GM12878 (cell line): ENCODE measurements around the gene KRT86. TPM values are rescaled to one million over a fixed set of nuclear protein-coding genes. Genes with fewer than 3 reads are reported as not detected.

Experiments
- CEBPB ChIP-seq, 2 experiments: fragments of 150-350 bp in 1 of 2; IDR thresholded peaks; 2 replicates each; pipeline ENCODE4 v1.6.1; 2012 to 2014; ENCODE audit warnings: low read depth in 2 of 2, low read length in 2 of 2, borderline replicate concordance in 1 of 2, inconsistent platforms in 1 of 2
- CTCF ChIP-seq, 3 experiments: IDR thresholded peaks in 2 of 3; conservative IDR thresholded peaks in 1 of 3; 2 replicates each; pipeline ENCODE4 v1.5.1; 2011; ENCODE audit warnings: low read depth in 3 of 3, low read length in 3 of 3, mild to moderate bottlenecking in 3 of 3, control low read depth in 2 of 3, moderate library complexity in 2 of 3, inconsistent platforms in 1 of 3, mixed read lengths in 1 of 3; ENCODE audit not compliant: control insufficient read depth in 2 of 3, insufficient read depth in 1 of 3; ENCODE audit errors: extremely low read depth in 1 of 3
- DPF2 ChIP-seq: fragments of 450-650 bp; IDR thresholded peaks from 2 replicates; pipeline ENCODE4 v1.6.1; 2017; ENCODE audit warnings: mild to moderate bottlenecking
- EGR1 ChIP-seq, 2 experiments: IDR thresholded peaks; 1 replicate in 1 of 2; 2 replicates in 1 of 2; pipeline ENCODE4 v1.6.1; 2011 to 2012; ENCODE audit warnings: low read depth in 2 of 2, low read length in 2 of 2, borderline replicate concordance in 1 of 2, mild to moderate bottlenecking in 1 of 2, moderate library complexity in 1 of 2
- GATAD2B ChIP-seq: fragments of 450-650 bp; conservative IDR thresholded peaks from 2 replicates; pipeline ENCODE4 v1.6.1; 2017; ENCODE audit warnings: low read depth, mild to moderate bottlenecking, moderate library complexity
- IKZF1 ChIP-seq: fragments of 450-650 bp; conservative IDR thresholded peaks from 2 replicates; pipeline ENCODE4 v1.6.1; 2017; ENCODE audit warnings: antibody characterized with exemption, mild to moderate bottlenecking
- IKZF2 ChIP-seq, 2 experiments: fragments of 450-650 bp; IDR thresholded peaks; 2 replicates each; pipeline ENCODE4 v1.6.1; 2017; ENCODE audit warnings: mild to moderate bottlenecking in 2 of 2, moderate library complexity in 2 of 2
- JUNB ChIP-seq: IDR thresholded peaks from 2 replicates; pipeline ENCODE4 v1.6.1; 2016; ENCODE audit warnings: antibody characterized with exemption, mild to moderate bottlenecking
- JUND ChIP-seq: IDR thresholded peaks from 2 replicates; pipeline ENCODE4 v1.6.1; 2012; ENCODE audit warnings: low read depth, mild to moderate bottlenecking, low read length, improper control_type of control experiment, moderate library complexity
- MEF2B ChIP-seq: fragments of 450-650 bp; IDR thresholded peaks from 2 replicates; pipeline ENCODE4 v1.6.1; 2018; ENCODE audit warnings: mild to moderate bottlenecking, moderate library complexity; ENCODE audit not compliant: partially characterized antibody, poor library complexity, severe bottlenecking
- NFIC ChIP-seq: IDR thresholded peaks from 2 replicates; pipeline ENCODE4 v1.6.1; 2012; ENCODE audit warnings: low read depth, mild to moderate bottlenecking, inconsistent platforms, low read length, moderate library complexity
- PRDM15 ChIP-seq: fragments of 450-650 bp; formaldehyde crosslinking; IDR thresholded peaks from 2 replicates; pipeline ENCODE4 v1.4.0; 2020; ENCODE audit warnings: mild to moderate bottlenecking, moderate library complexity
- TCF12 ChIP-seq: IDR thresholded peaks from 2 replicates; pipeline ENCODE4 v1.6.1; 2011; ENCODE audit warnings: low read depth, mild to moderate bottlenecking, low read length
- ZNF274 ChIP-seq: IDR thresholded peaks from one replicate; pipeline ENCODE4 v1.8.0; 2011; ENCODE audit not compliant: insufficient read length, insufficient read depth
- polyA plus RNA-seq, 11 experiments: library from polyadenylated mRNA; depleted of rRNA in 4 of 11; unstranded in 6 of 11; stranded (reverse) in 5 of 11; fragments of >200 nt; fragmentation: Nextera tagmentation in 4 of 11; fragmentation: Illumina TruSeq in 1 of 11; extraction: Ambion mirVana in 4 of 11; extraction: Trizol in 1 of 11; gene quantifications; 1 replicate in 1 of 11; 2 replicates in 10 of 11; pipeline versions ENCODE4 v1.2.1 to v1.2.3, GENCODE V29; 2011 to 2016; ENCODE audit warnings: inconsistent platforms in 2 of 11, missing spikeins in 2 of 11, low read depth in 1 of 11
- total RNA-seq, 4 experiments: library from RNA; depleted of rRNA in 3 of 4; stranded (reverse); fragments of >200 nt in 3 of 4; fragmentation: Illumina TruSeq in 1 of 4; extraction: Trizol in 1 of 4; gene quantifications; 2 replicates each; pipeline versions ENCODE4 v1.2.1 to v1.2.3, GENCODE V29; 2013 to 2021
- TF ChIP-seq, protein P1 (sequence below): fragments of 450-650 bp; IDR thresholded peaks from 2 replicates; pipeline ENCODE4 v1.6.1; 2016; ENCODE audit warnings: mild to moderate bottlenecking, moderate library complexity, borderline replicate concordance
- TF ChIP-seq, protein P2 (sequence below): fragments of 450-650 bp; IDR thresholded peaks from 2 replicates; pipeline ENCODE4 v1.6.1; 2016; ENCODE audit warnings: mild to moderate bottlenecking

The KRT86 gene
- total and polyA plus RNA-seq, 10 of the 15 experiments (the other 5 are each of a cell fraction or from before 2014, with no cell fraction given), result 0.11 to 0.54 (median 0.18) TPM; not detected in 4

DNA sequence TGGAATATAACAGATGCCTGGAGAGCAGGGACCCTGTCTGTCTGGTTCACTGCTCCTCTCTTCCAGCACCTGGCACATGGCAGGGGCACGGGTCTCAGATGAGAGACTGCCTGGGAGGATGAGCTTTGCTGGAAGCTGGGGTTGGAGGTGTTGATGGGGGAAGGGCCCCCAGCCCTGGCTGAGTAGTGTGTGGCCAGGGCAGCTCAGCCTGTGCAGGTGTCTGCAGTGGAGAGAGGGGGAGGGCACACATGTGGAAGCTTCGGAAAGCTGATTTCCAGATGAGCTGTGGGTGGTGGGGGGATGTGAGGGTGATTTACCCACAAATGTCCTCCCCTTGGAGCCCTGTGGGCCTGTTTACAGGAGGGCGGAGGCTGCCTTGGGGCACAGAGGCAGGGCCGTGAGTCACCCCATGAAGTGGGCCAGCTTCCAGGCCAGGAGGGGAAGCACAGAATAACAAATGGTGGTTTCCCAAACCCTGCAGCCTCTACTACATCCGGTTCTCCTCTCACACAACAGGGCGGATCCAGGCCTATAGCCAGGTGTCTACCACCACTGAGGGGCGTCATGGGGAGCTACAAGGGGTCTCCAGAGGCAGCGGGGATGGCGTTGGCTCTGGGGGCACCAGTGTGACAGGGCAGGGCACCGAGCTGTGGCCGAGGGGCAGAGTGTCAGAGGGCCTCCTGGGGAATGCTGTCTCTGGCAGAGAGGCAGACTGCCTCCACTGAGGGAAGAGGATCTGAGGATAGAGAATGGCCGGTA is 30.4 kb upstream of the KRT86 start (continued):
- TF ChIP-seq GATAD2B (0 out of 2 replicates have a peak, but pooled peaks have one; percentile 48), CEBPB (IDR thresholded peaks at IDR 0.05; ENCODE audit: borderline replicate concordance in 1 of 2, low read depth in 2 of 2, low read length in 2 of 2) (no peak), CTCF (IDR thresholded peaks at IDR 0.05 in 2 of 3, conservative IDR thresholded peaks at IDR 0.05 in 1 of 3; ENCODE audit: control insufficient read depth in 2 of 3, extremely low read depth in 1 of 3, insufficient read depth in 1 of 3, low read depth in 3 of 3, low read length in 3 of 3) (0 out of 6 replicates have a peak, but pooled peaks of 1 of the 3 experiments have one; percentile 14), JUND (no peak), PRDM15 (CRISPR knock-in tag) (no peak), EGR1 (IDR thresholded peaks at IDR 0.05; ENCODE audit: borderline replicate concordance in 1 of 2, low read depth in 2 of 2, low read length in 2 of 2) (peak in 1 of 2 experiments; percentile 6; a peak in 1 of 3 replicates), IKZF2 (IDR thresholded peaks at IDR 0.05) (peak in 1 of 2 experiments; percentile 69; a peak in 3 of 4 replicates), JUNB (peak; percentile 34; the same call in 1 of the 2 replicates), TCF12 (peak; percentile 45; the same call in 1 of the 2 replicates), IKZF1 (peak; percentile 77), DPF2 (peak; percentile 75), MEF2B (peak; percentile 41), ZNF274 (no peak), NFIC (peak; percentile 29; the same call in 1 of the 2 replicates)
- TF ChIP-seq, protein P1, sequence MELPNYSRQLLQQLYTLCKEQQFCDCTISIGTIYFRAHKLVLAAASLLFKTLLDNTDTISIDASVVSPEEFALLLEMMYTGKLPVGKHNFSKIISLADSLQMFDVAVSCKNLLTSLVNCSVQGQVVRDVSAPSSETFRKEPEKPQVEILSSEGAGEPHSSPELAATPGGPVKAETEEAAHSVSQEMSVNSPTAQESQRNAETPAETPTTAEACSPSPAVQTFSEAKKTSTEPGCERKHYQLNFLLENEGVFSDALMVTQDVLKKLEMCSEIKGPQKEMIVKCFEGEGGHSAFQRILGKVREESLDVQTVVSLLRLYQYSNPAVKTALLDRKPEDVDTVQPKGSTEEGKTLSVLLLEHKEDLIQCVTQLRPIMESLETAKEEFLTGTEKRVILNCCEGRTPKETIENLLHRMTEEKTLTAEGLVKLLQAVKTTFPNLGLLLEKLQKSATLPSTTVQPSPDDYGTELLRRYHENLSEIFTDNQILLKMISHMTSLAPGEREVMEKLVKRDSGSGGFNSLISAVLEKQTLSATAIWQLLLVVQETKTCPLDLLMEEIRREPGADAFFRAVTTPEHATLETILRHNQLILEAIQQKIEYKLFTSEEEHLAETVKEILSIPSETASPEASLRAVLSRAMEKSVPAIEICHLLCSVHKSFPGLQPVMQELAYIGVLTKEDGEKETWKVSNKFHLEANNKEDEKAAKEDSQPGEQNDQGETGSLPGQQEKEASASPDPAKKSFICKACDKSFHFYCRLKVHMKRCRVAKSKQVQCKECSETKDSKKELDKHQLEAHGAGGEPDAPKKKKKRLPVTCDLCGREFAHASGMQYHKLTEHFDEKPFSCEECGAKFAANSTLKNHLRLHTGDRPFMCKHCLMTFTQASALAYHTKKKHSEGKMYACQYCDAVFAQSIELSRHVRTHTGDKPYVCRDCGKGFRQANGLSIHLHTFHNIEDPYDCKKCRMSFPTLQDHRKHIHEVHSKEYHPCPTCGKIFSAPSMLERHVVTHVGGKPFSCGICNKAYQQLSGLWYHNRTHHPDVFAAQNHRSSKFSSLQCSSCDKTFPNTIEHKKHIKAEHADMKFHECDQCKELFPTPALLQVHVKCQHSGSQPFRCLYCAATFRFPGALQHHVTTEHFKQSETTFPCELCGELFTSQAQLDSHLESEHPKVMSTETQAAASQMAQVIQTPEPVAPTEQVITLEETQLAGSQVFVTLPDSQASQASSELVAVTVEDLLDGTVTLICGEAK, result peak; percentile 23; the same call in 1 of the 2 replicates
- TF ChIP-seq, protein P2, sequence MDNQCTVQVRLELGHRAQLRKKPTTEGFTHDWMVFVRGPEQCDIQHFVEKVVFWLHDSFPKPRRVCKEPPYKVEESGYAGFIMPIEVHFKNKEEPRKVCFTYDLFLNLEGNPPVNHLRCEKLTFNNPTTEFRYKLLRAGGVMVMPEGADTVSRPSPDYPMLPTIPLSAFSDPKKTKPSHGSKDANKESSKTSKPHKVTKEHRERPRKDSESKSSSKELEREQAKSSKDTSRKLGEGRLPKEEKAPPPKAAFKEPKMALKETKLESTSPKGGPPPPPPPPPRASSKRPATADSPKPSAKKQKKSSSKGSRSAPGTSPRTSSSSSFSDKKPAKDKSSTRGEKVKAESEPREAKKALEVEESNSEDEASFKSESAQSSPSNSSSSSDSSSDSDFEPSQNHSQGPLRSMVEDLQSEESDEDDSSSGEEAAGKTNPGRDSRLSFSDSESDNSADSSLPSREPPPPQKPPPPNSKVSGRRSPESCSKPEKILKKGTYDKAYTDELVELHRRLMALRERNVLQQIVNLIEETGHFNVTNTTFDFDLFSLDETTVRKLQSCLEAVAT, result peak; percentile 62; the same call in 1 of the 2 replicates
